Progenitor cell of endocrine pancreas (in vitro differentiated cells): ENCODE data around the gene IGSF5. TPM values are rescaled to one million over a fixed set of nuclear protein-coding genes. Genes with fewer than 3 reads are reported as not detected.
"Not testable (repeated sequence)": the region's sequence is repeated elsewhere in the genome, so short reads cannot be mapped to it uniquely, and the experiment has no call there.

Experiments used
- DNase-seq: peaks from one replicate; pipeline ENCODE4 v3.0.0; 2021; ENCODE audit warnings: low spot score; ENCODE audit not compliant: unreplicated experiment
- H3K27ac Mint-ChIP-seq: 2 replicates; pipeline ENCODE4 v1.8.0; 2021; ENCODE audit warnings: mild to moderate bottlenecking, moderate library complexity, mixed read lengths
- H3K27me3 Mint-ChIP-seq: 2 replicates; pipeline ENCODE4 v1.8.0; 2021; ENCODE audit warnings: mixed read lengths
- H3K36me3 Mint-ChIP-seq: 2 replicates; pipeline ENCODE4 v1.8.0; 2022; ENCODE audit warnings: mixed read lengths; ENCODE audit not compliant: insufficient read depth
- H3K4me1 Mint-ChIP-seq: 2 replicates; pipeline ENCODE4 v1.8.0; 2021; ENCODE audit warnings: low read depth, mixed read lengths
- H3K4me3 Mint-ChIP-seq: 2 replicates; pipeline ENCODE4 v1.8.0; 2021; ENCODE audit warnings: low read depth, mild to moderate bottlenecking, moderate library complexity, mixed read lengths
- H3K9me3 Mint-ChIP-seq: 2 replicates; pipeline ENCODE4 v1.8.0; 2021; ENCODE audit warnings: low read depth, mixed read lengths
- CTCF ChIP-seq: fragments of 200-600 bp; sonication (generic); IDR thresholded peaks from one replicate; pipeline ENCODE4 v1.5.0; 2021; ENCODE audit warnings: antibody characterized with exemption, mild to moderate bottlenecking; ENCODE audit not compliant: unreplicated experiment
- long read RNA-seq: library from polyadenylated mRNA; unstranded; transcript quantifications from one replicate; pipeline ENCODE4 v2.0.0, GENCODE V29; 2020
- total RNA-seq: library from RNA; stranded (reverse); gene quantifications from 2 replicates; pipeline ENCODE4 v1.2.1, GENCODE V29; 2021

The IGSF5 gene
- 0.22 and 0.33 TPM in 2 replicates for total RNA-seq
- long read RNA-seq = 0 reads

GRCh38 chr21:39744883-39745282 is at the start of gene IGSF5:
Gene IGSF5, plus strand, starts transcription at chr21:39745183. Its CDS starts 327 bp downstream, at chr21:39745510.
- H3K27ac Mint-ChIP-seq, H3K9me3 Mint-ChIP-seq, H3K4me1 Mint-ChIP-seq, H3K27me3 Mint-ChIP-seq, H3K4me3 Mint-ChIP-seq, DNase-seq, H3K36me3 Mint-ChIP-seq: not testable (repeated sequence)

DNA sequence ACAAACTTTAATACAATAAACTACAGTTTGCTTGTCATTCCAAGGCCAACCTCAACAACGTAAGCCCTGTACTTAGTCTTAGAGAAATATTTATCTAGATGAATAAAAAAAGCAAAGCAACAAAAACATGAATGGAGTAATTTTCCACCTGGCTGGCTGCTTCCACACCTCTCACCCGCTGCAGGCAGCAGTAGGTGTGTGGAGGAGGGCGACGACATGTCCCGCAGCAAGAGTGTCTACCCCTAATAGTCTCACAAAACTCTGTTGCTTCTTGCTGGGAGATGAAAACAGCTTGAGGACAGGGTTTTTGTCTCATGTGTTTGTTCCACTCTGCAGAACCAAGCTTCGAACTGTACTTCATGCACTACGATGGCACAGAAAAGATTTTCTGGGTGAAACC is 48.8 kb upstream of the IGSF5 start:
- H3K27ac Mint-ChIP-seq = no peak overlapping the region
- no peak overlapping the region for H3K4me3 Mint-ChIP-seq
- H3K9me3 Mint-ChIP-seq = no peaks in the 10 kb centered on the region
- peaks cover 1% of the 10 kb centered on the region for H3K4me1 Mint-ChIP-seq
- no peak for TF ChIP-seq CTCF
- DNase-seq = no peak
- no peaks in the 10 kb centered on the region for H3K36me3 Mint-ChIP-seq
- peaks cover 6% of the 10 kb centered on the region for H3K27me3 Mint-ChIP-seq

- no peak overlapping the region for H3K27ac Mint-ChIP-seq
- no peak overlapping the region for H3K4me3 Mint-ChIP-seq
- DNase-seq = no peak
- TF ChIP-seq CTCF = no peak
- H3K36me3 Mint-ChIP-seq = no peaks in the 10 kb centered on the region
- H3K9me3 Mint-ChIP-seq = no peaks in the 10 kb centered on the region
- peaks cover 6% of the 10 kb centered on the region for H3K27me3 Mint-ChIP-seq
- peaks cover 1% of the 10 kb centered on the region for H3K4me1 Mint-ChIP-seq
Observed at GRCh38 chr21:39696618-39697017, 48.4 kb upstream of the IGSF5 start.

DNA sequence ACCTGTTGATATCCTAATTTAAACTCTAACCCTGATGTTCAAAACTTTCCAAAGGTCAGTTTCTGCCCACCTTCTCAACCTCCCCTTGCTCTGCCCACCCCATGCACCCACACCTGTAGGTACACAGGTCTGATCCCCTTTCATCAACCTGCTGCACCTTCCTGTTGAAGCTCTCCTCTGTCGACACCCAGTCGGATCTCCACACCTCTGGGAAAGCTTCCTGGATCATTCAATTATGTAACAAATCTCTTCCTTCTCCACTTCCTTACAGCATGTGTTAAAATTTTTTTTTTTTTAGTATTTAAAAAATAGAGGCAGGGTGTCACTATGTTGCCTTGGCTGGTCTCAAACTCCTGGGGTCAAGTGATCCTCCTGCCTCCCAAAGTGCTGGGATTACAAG is 44.7 kb upstream of the IGSF5 start:
- Mint-ChIP-seq H3K36me3 (no peaks in the 10 kb centered on the region), H3K4me3 (no peak overlapping the region), H3K27ac (no peak overlapping the region), H3K4me1 (peaks cover 1% of the 10 kb centered on the region), H3K27me3 (peaks cover 6% of the 10 kb centered on the region), H3K9me3 (no peaks in the 10 kb centered on the region)
- no peak for DNase-seq
- no peak for TF ChIP-seq CTCF

DNA sequence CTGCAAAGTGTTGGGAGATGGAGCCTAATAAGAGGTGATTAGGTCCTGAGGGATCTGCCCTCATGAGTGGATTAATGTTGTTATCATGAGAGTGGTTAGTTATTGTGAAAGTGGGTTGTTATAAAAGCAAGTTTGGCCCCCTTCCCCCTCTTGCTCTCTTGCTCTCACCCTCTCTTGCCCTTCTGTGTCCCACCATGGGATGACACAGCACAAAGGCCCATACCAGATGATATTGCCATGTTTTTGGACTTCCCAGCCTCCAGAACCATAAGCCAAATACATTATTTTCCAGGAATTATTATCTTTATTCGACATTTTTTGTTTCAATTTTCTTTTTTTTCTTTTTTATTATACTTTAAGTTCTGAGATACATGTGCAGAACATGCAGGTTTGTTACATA is 41.4 kb upstream of the IGSF5 start:
- Mint-ChIP-seq H3K4me1 (peaks cover 9% of the 10 kb centered on the region), H3K27me3 (peaks cover 6% of the 10 kb centered on the region), H3K4me3 (no peak overlapping the region), H3K27ac (no peak overlapping the region), H3K36me3 (no peaks in the 10 kb centered on the region), H3K9me3 (no peaks in the 10 kb centered on the region)
- no peak for TF ChIP-seq CTCF
- DNase-seq = no peak

GRCh38 chr21:39705849-39706248 is 39.1 kb upstream of the IGSF5 start:
- H3K4me3 Mint-ChIP-seq = no peak overlapping the region
- H3K36me3 Mint-ChIP-seq = no peaks in the 10 kb centered on the region
- peaks cover 8% of the 10 kb centered on the region for H3K27me3 Mint-ChIP-seq
- no peak for DNase-seq
- H3K4me1 Mint-ChIP-seq = peaks cover 9% of the 10 kb centered on the region
- no peak overlapping the region for H3K27ac Mint-ChIP-seq
- H3K9me3 Mint-ChIP-seq = no peaks in the 10 kb centered on the region
- no peak for TF ChIP-seq CTCF
